HG02884 (cell line): ENCODE measurements around the gene MLF2.
A peak's percentile ranks its signal among the peaks of the same experiment; 100 is the strongest.
"Not testable (repeated sequence)": the region's sequence is repeated elsewhere in the genome, so short reads cannot be mapped to it uniquely, and the experiment has no call there.

Experiments used
- ATAC-seq: cut with Tn5 transposase; IDR thresholded peaks from one replicate; pipeline ENCODE4 v1.9.1; 2021; ENCODE audit warnings: mild to moderate bottlenecking, moderate library complexity; ENCODE audit not compliant: unreplicated experiment

MLF2 gene

GRCh38 chr12:6735448-6736191 is 17.3 kb downstream of the MLF2 start:
- no peak for ATAC-seq

- no peak for ATAC-seq
These were observed 18.2 kb downstream of the MLF2 start for GRCh38 chr12:6734506-6735387.

- ATAC-seq = no peak
These were observed 22.8 kb downstream of the MLF2 start for GRCh38 chr12:6730169-6730568.

GRCh38 chr12:6729186-6729585 is 23.8 kb downstream of the MLF2 start:
- ATAC-seq = no peak

GRCh38 chr12:6725350-6725749 is 27.6 kb downstream of the MLF2 start:
- ATAC-seq = no peak

GRCh38 chr12:6724409-6724797 is 28.5 kb downstream of the MLF2 start:
- ATAC-seq = no peak

GRCh38 chr12:6723607-6724408 is 29.1 kb downstream of the MLF2 start, which contains the start of gene COPS7A:
TSS of gene COPS7A (plus strand) at chr12:6724046. CDS start at chr12:6724657, 611 bp downstream.
- peak; percentile 94 for ATAC-seq

GRCh38 chr12:6722863-6723262 is 30.1 kb downstream of the MLF2 start:
- no peak for ATAC-seq

- no peak for ATAC-seq
These were observed 36.0 kb downstream of the MLF2 start for GRCh38 chr12:6716874-6717437.

- not testable (repeated sequence) for ATAC-seq
These were observed 36.7 kb downstream of the MLF2 start for GRCh38 chr12:6716031-6716873.

GRCh38 chr12:6708960-6709394 is 44.0 kb downstream of the MLF2 start:
- no peak for ATAC-seq

GRCh38 chr12:6708351-6708750 is 44.6 kb downstream of the MLF2 start:
- ATAC-seq = not testable (repeated sequence)

- ATAC-seq = no peak
These were observed 49.3 kb downstream of the MLF2 start for GRCh38 chr12:6703631-6704030.

GRCh38 chr12:6701078-6701768 is 51.7 kb downstream of the MLF2 start:
- no peak for ATAC-seq

- ATAC-seq = no peak
These were observed 52.3 kb downstream of the MLF2 start, which contains the start of gene PIANP for GRCh38 chr12:6700646-6701051. TSS of gene PIANP (minus strand) at chr12:6700815. CDS start at chr12:6698061, 2,754 bp downstream.

- no peak for ATAC-seq
These were observed 52.8 kb downstream of the MLF2 start for GRCh38 chr12:6699989-6700645.

GRCh38 chr12:6699259-6699988 is 53.5 kb downstream of the MLF2 start:
- ATAC-seq = no peak
